HS-27A (cell line): ENCODE data around the gene GLDC.
A peak's percentile ranks its signal among the peaks of the same experiment; 100 is the strongest.
"Not testable (repeated sequence)": the region's sequence is repeated elsewhere in the genome, so short reads cannot be mapped to it uniquely, and the experiment has no call there.

Experiments used
- DNase-seq: peaks from one replicate; pipeline ENCODE4 v3.0.0-alpha.2; 2012; ENCODE audit warnings: low read depth, missing footprints

The GLDC gene

DNA sequence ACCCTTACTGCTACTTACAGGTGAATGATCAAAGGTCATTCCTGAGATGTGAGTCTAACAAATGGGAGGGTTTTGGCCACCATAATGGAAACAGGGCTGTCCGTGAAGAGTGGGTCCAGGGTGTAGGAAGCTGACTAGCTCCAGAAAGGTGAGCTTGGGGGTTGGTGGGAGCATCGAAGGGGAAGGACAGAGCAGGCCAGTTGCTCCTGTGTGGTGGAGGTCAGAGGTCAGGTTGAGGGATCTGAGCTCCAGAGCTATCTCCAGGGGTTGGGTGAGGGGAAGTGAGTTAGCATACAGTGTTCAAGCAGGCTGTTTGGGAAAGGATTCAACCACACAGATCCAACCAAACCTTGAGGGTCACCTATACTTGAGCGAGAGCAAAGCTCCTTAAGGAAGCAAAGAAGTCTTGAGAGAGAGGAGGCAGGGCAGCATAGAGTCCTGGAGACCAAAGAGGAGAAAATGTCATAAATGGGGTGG, 18.7 kb upstream of the GLDC start:
- DNase-seq = no peak

DNA sequence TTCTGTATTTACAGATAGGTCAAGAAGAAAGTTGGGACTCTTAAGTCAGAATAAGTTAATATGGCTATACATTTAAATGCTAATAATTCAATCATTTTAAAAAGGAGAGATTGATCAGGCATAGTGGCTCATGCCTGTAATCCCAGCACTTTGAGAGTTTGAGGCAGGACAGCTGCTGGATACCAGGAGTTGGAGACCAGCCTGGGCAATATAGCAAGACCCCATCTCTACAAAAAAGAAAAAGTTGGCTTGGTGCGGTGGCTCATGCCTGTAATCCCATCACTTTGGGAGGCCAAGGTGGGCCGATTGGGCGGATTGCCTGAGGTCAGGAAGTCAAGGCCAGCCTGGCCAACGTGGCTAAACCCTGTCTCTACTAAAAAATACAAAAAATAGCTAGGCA, 15.0 kb upstream of the GLDC start:
- no peak for DNase-seq

GRCh38 chr9:6658628-6659353, 13.3 kb upstream of the GLDC start:
- DNase-seq = no peak

- DNase-seq = no peak
These were observed 11.2 kb upstream of the GLDC start for GRCh38 chr9:6656614-6657300.

DNA sequence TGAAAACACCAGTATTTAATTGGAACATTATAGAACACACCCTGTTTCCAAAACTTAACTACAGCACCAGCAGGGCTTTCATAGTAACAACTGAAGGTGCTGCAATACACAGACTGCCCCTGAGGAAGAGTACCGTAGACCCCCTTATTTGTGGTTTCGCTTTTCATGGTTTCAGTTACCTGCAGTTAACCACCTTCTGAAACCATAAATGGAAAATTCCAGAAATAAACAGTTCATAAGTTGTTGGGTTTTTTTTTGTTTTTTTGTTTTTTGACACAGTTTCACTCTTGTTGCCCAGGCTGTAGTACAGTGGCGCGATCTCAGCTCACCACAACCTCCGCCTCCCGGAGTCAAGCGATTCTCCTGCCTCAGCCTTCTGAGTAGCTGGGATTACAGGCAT, 9.5 kb upstream of the GLDC start:
- DNase-seq = no peak

- no peak for DNase-seq
These were observed 736 bp upstream of the GLDC start for GRCh38 chr9:6646293-6646636.

GRCh38 chr9:6645105-6645354, 499 bp downstream of the GLDC start:
- not testable (repeated sequence) for DNase-seq

DNA sequence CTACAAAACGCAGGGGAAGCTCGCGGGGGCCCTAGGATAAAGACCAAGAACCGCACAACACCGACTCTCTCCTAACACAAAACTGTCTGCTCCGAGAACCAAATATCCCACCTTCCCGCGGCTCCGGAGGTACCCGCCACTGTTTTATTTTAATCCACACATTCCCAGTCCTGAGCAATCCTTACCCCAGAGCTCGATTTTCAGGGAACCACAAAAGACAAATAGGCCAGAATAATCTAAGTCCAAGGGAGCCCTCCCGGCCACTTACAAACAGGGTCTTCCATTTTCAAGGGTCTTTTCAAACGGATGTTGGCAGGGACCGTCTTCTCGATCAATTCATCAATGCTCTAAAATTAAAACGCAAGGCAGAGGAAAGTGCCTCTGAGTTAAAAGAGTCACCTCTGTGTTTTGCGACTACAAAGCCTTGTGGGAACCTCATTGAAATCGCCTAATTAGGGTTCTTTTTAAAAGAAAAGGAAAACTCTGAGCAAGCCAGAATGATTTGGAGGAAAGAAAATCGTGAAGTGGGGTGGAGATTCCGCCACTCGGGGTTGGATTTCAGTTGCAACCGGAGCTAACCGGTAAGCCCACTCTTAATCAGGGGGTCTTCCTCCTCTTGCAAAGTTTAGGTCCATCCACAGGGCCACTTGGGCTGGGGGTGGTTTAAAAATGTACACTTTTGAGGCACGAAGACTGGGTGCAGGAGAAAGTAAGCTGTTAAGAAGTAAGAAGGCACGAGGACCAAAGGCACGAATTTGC, 1.0 kb downstream of the GLDC start:
- DNase-seq = no peak

DNA sequence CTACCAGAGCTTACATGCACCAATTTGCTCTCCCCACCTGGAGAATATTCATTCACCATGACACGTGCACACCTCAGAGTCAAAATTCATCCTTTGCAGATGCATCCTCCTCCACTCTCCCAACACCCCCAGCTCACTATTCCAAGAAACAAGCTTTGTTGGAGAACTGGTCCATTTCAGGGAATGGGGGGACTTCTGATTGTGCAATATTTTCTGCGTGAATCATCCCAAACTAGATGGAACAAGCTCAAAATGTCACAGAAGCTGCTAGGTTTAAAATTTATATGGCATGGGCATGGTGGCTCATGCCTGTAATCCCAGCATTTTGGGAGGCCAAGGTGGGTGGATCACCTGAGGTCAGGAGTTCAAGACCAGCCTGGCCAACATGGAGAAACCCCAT, 3.6 kb downstream of the GLDC start:
- peak; percentile 7 for DNase-seq

DNA sequence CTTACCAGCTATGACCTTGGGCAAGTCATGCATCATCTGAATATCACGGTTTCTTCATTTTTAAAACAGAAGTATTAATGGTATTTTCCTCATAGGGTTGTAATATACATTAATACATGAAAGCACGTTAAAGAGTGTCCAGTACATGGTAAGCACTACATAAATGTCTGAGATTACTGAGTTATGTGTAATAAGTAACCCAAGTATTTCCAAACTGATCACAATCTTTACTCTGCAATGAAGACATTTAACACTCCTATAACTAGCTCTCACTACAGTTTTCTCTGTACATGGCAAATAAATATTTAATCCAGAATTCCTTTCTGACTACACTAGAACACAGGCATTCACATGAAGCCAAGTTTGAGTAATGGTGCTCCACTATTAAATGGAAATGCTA, 4.0 kb downstream of the GLDC start:
- no peak for DNase-seq

GRCh38 chr9:6641056-6641455, 4.5 kb downstream of the GLDC start:
- no peak for DNase-seq

GRCh38 chr9:6640268-6641051, 5.1 kb downstream of the GLDC start:
- DNase-seq = no peak

GRCh38 chr9:6639622-6640021, 5.9 kb downstream of the GLDC start:
- no peak for DNase-seq

GRCh38 chr9:6634444-6634843, 11.1 kb downstream of the GLDC start:
- no peak for DNase-seq

DNA sequence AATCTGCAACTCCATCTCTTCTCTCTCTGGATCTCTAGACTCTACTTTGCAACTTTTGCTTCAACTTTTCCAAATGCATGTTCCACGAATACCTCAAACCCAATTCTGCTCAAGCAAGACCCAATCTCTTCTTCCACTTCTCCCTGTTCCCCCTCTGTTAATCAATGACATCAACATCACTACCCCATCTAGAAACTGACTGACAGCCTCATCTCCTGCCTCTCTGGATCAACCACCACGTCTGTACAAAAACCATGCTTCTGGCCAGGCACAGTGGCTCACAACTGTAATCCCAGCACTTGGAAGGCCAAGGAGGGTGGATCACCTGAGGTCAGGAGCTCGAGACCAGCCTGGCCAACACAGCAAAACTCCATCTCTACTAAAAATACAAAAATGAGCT, 12.2 kb downstream of the GLDC start:
- no peak for DNase-seq

DNA sequence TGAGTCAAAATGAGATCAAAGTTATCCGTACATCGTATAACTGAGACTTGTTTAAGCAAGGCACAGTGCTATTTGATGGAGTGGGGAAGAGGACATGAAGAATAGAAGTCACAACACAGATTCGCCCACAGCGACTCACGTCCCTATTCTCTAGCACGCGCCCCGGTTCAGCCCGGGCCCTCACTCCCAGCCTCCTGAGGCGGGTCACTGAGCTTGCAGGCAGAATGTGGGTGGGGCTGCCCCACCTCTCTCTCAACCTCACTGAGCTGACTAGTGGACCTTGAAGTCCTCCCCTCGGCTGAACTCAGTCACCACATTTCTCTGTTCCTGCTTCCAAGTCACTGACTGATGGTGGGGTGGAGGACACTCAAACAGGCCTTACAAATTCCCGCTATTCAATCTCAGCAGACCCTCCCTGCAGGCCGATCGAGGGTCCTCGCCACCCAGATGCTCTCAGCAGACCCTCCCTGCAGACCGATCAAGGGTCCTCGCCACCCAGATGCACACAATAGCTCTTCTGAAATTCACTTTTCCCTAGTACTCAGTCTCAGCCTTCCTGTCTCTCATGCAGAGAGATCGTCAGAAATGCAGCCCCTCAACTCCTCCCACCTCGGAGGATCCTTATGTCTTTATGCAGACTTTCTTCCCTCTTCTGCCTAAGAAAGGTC, 12.9 kb downstream of the GLDC start:
- DNase-seq = no peak

GRCh38 chr9:6631207-6631512, 14.4 kb downstream of the GLDC start:
- no peak for DNase-seq

GRCh38 chr9:6630502-6631206, 14.9 kb downstream of the GLDC start:
- DNase-seq = no peak

DNA sequence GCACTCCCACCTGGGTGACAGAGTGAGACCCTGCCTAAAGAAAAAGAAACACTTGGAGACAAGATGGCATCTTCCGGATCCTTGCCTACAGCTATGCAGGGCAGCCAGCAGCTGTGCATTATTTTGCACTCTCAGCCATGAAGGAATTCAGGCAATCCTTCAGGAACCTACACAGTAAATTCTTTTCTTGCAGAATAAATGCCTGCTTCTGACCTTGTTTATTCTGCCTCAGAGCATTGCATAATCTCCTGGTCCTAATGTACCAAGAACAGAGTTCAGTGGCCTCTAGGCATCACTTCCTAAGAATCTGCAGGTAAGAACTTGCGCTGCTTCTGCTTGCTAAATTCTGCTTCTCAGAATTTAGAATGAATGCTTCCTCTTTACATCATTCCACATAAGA, 16.8 kb downstream of the GLDC start:
- no peak for DNase-seq

DNA sequence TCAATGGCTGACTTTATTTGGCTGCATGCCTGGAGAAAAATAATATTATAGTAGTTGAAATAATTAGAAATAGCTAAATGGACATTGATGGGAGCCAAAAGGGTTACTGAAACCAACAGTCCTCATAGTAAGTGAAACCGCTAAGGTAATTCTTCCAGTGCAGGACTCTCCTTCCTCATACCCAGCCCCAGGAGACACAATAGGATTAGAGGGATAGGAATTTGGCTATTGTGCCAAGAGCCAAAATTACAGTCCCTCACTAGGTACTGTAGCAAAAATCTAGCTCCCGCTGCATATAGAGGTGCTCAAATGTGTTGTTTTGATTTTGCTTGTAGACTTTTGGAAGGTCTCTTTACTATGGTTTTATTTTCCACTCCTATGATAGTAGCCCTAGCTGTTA, 20.2 kb downstream of the GLDC start:
- no peak for DNase-seq

GRCh38 chr9:6622784-6623183, 22.7 kb downstream of the GLDC start:
- DNase-seq = not testable (repeated sequence)

DNA sequence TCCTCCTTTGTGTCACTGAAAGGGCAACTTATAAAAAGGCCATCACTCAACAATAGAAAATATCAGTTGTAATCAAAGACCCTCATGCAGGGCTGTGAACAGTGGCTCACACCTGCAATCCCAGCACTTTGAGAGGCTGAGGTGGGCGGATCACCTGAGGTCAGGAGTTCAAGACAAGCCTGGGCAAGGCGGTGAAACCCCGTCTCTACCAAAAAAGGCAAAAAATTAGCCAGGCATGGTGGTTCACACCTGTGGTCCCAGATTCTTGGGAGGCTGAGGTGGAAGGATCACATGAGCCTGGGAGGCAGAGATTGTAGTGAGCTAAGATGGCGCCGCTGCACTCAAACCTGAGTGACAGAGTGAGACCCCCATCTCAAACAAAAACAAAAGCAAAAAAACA, 24.7 kb downstream of the GLDC start:
- DNase-seq = no peak
